Activated T-cell treated with anti-CD3 and anti-CD28 coated beads, Interleukin-2, amount 50 U/mL, for 24 hours (primary cell): ENCODE results near the gene RXRA.
A peak's percentile ranks its signal among the peaks of the same experiment; 100 is the strongest.

Experiments
- DNase-seq: peaks from one replicate; pipeline ENCODE4 v3.0.0-alpha.2; 2020
- H3K27ac Mint-ChIP-seq: 2 replicates; pipeline ENCODE4 v1.8.0; 2020; ENCODE audit warnings: mild to moderate bottlenecking, mixed read lengths
- H3K27me3 Mint-ChIP-seq: 2 replicates; pipeline ENCODE4 v1.8.0; 2020; ENCODE audit warnings: mixed read lengths
- H3K36me3 Mint-ChIP-seq: 2 replicates; pipeline ENCODE4 v1.8.0; 2020; ENCODE audit warnings: low read depth, mixed read lengths
- H3K4me1 Mint-ChIP-seq: 2 replicates; pipeline ENCODE4 v1.8.0; 2020; ENCODE audit warnings: low read depth, mixed read lengths
- H3K4me3 Mint-ChIP-seq: 2 replicates; pipeline ENCODE4 v1.8.0; 2020; ENCODE audit warnings: mild to moderate bottlenecking, moderate library complexity, mixed read lengths
- H3K9me3 Mint-ChIP-seq: 2 replicates; pipeline ENCODE4 v1.8.0; 2020; ENCODE audit warnings: mixed read lengths

Gene RXRA

GRCh38 chr9:134468358-134468757 lies 142.1 kb downstream of the RXRA start:
- DNase-seq, result no peak
- no peaks in the 10 kb centered on the region for H3K27me3 Mint-ChIP-seq
- no peak overlapping the region for H3K27ac Mint-ChIP-seq
- no peaks in the 10 kb centered on the region for H3K4me1 Mint-ChIP-seq
- H3K9me3 Mint-ChIP-seq, result no peaks in the 10 kb centered on the region
- H3K4me3 Mint-ChIP-seq, result no peak overlapping the region
- no peaks in the 10 kb centered on the region for H3K36me3 Mint-ChIP-seq

GRCh38 chr9:134469041-134469875 lies 143.0 kb downstream of the RXRA start:
- no peaks in the 10 kb centered on the region for H3K36me3 Mint-ChIP-seq
- DNase-seq, result no peak
- no peaks in the 10 kb centered on the region for H3K9me3 Mint-ChIP-seq
- no peak overlapping the region for H3K4me3 Mint-ChIP-seq
- H3K27me3 Mint-ChIP-seq, result no peaks in the 10 kb centered on the region
- no peak overlapping the region for H3K27ac Mint-ChIP-seq
- H3K4me1 Mint-ChIP-seq, result no peaks in the 10 kb centered on the region

GRCh38 chr9:134472256-134472655 lies 146.0 kb downstream of the RXRA start:
- no peak overlapping the region for H3K4me3 Mint-ChIP-seq
- H3K36me3 Mint-ChIP-seq, result no peaks in the 10 kb centered on the region
- H3K27ac Mint-ChIP-seq, result no peak overlapping the region
- no peaks in the 10 kb centered on the region for H3K27me3 Mint-ChIP-seq
- DNase-seq, result no peak
- peaks cover 5% of the 10 kb centered on the region for H3K4me1 Mint-ChIP-seq
- H3K9me3 Mint-ChIP-seq, result no peaks in the 10 kb centered on the region

DNA sequence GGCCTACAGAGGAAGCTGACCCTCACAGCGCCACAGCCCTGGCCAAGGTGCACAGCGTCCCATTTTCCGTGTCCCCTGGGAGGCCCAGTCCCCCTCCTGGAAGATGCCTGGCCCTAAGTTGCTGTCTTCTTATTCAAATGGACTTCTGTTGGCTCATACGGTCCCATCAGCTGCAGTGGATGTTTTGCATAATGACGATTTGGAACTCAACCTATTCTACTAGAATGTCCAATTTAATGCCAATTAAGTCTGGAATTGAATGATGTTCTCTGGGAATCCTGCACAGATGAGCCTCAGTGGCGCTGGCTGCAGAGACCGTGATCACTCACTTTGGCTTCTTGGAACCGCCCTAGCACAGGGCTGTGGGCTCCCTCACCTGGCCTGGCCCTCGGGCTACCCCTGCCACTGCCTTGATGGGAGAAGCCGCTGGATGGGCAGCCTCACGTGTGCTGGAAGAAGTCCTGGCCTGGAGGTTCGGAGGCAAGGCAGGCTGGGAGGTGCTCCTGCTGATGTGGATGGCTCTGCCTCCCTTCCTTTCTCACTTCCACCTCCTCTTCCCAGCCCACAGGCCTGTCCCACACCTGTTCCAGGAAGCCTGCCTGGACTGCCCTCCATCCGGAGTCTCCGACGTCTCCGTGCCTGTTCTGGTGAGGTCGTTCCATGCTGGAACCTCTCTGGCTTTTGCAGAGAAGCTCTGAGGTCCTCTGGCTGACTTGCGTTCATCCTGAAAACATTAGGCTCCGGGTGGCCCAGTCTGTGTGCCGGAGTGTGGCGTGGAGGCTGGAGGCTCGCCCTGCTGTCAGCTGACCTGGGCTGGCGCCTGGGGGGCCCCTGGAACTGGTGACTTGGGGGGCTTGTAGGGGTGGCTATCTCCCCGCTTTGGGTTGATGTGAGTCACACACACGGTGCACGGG lies 147.1 kb downstream of the RXRA start:
- peaks cover 5% of the 10 kb centered on the region for H3K4me1 Mint-ChIP-seq
- no peak overlapping the region for H3K4me3 Mint-ChIP-seq
- H3K27ac Mint-ChIP-seq, result no peak overlapping the region

DNA sequence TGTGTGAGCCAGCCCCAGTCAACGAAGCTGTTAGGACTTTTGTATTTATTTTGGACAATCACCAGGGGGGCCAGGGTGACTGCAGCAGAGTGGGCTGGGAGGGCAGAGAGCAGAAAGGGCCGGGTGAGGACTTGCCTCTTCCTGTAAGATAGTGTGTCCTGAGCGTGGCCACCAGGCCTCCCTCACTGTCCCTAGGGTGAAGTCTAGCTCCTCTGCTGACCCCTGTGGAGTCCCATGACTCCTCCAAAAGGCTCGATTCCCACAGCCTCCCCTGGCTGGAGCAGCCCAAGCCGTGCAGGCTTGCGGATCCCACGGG lies 147.8 kb downstream of the RXRA start:
- no peak for DNase-seq
- Mint-ChIP-seq H3K9me3 (no peaks in the 10 kb centered on the region), H3K4me1 (peaks cover 5% of the 10 kb centered on the region), H3K27ac (no peak overlapping the region), H3K27me3 (no peaks in the 10 kb centered on the region), H3K36me3 (no peaks in the 10 kb centered on the region), H3K4me3 (no peak overlapping the region)

More for the DNA sequence above, 147.1 kb downstream of the RXRA start:
- Mint-ChIP-seq H3K36me3 (no peaks in the 10 kb centered on the region), H3K27me3 (no peaks in the 10 kb centered on the region), H3K9me3 (no peaks in the 10 kb centered on the region)
- DNase-seq, result no peak

GRCh38 chr9:134475011-134475790 lies 148.9 kb downstream of the RXRA start:
- no peak overlapping the region for H3K4me3 Mint-ChIP-seq
- no peaks in the 10 kb centered on the region for H3K27me3 Mint-ChIP-seq
- H3K9me3 Mint-ChIP-seq, result no peaks in the 10 kb centered on the region
- DNase-seq, result peak; percentile 59
- H3K36me3 Mint-ChIP-seq, result no peaks in the 10 kb centered on the region
- peaks cover 5% of the 10 kb centered on the region for H3K4me1 Mint-ChIP-seq
- peak overlapping the region; percentile 68 for H3K27ac Mint-ChIP-seq

GRCh38 chr9:134476272-134476941 lies 150.2 kb downstream of the RXRA start:
- H3K4me3 Mint-ChIP-seq, result no peak overlapping the region
- H3K4me1 Mint-ChIP-seq, result peaks cover 5% of the 10 kb centered on the region
- H3K27ac Mint-ChIP-seq, result peak overlapping the region; percentile 47
- no peaks in the 10 kb centered on the region for H3K36me3 Mint-ChIP-seq
- no peaks in the 10 kb centered on the region for H3K27me3 Mint-ChIP-seq
- no peaks in the 10 kb centered on the region for H3K9me3 Mint-ChIP-seq
- DNase-seq, result no peak

- H3K4me1 Mint-ChIP-seq, result peaks cover 5% of the 10 kb centered on the region
- H3K27me3 Mint-ChIP-seq, result no peaks in the 10 kb centered on the region
- no peaks in the 10 kb centered on the region for H3K9me3 Mint-ChIP-seq
- H3K4me3 Mint-ChIP-seq, result no peak overlapping the region
- no peak overlapping the region for H3K27ac Mint-ChIP-seq
- DNase-seq, result no peak
- no peaks in the 10 kb centered on the region for H3K36me3 Mint-ChIP-seq
Observed at GRCh38 chr9:134476942-134477335, 150.7 kb downstream of the RXRA start.

DNA sequence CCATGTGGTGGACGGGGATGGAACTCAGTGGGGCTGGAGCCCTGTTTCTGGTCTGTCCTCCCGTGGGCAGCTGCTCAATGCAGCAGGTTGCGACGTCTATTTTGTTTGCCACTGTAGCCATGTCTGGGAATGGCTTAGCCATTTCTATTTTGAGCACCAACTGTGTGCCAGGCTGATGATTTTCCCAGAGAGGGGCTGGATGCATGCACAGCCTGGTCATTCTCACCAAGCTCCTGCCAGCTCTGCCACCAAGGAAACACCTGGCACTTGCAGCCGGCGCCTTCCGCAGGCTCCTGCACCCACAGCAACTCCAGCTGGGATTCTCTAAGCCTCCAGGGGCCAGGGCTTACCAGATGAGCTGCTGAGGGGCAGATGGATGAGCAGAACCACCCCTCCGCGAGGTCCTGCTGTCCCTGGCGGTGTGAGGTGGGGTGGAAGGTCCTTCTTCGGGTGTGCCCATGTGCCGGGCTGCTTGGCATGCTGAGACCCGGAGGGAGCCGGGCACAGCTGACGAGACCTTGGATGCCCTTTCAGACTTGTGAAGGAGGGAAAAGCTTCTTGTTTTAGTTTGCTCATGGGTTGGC lies 151.2 kb downstream of the RXRA start:
- Mint-ChIP-seq H3K9me3 (no peaks in the 10 kb centered on the region), H3K27ac (no peak overlapping the region), H3K36me3 (no peaks in the 10 kb centered on the region), H3K4me1 (peaks cover 5% of the 10 kb centered on the region), H3K27me3 (no peaks in the 10 kb centered on the region), H3K4me3 (no peak overlapping the region)
- no peak for DNase-seq

- peaks cover 5% of the 10 kb centered on the region for H3K4me1 Mint-ChIP-seq
- DNase-seq, result no peak
- no peaks in the 10 kb centered on the region for H3K27me3 Mint-ChIP-seq
- H3K36me3 Mint-ChIP-seq, result no peaks in the 10 kb centered on the region
- no peaks in the 10 kb centered on the region for H3K9me3 Mint-ChIP-seq
- H3K27ac Mint-ChIP-seq, result no peak overlapping the region
- H3K4me3 Mint-ChIP-seq, result no peak overlapping the region
Observed at GRCh38 chr9:134477927-134478326, 151.7 kb downstream of the RXRA start.

- Mint-ChIP-seq H3K9me3 (no peaks in the 10 kb centered on the region), H3K4me1 (no peaks in the 10 kb centered on the region), H3K4me3 (no peak overlapping the region), H3K36me3 (no peaks in the 10 kb centered on the region), H3K27ac (no peak overlapping the region), H3K27me3 (no peaks in the 10 kb centered on the region)
- DNase-seq, result no peak
Observed at GRCh38 chr9:134481762-134482161, 155.5 kb downstream of the RXRA start.

DNA sequence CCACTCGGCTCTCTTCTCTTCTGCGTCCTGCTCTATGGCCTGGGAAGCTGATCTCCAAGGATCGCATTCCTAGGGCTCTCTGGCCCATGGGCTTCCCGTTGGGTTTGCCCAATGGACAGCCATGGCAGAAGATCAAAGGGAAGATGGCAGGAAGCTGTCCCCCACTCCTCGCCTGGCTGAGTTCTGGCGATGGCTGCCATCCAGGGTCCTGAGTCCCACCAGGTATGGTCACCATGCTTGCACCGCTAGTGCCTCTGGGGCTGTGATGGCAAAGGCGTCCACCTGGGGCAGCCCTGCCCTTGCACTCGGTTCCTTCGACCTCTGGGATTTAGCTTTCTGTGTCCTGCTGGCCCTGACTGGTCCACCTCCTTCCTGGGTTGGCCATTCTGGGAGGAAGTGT lies 156.0 kb downstream of the RXRA start:
- no peaks in the 10 kb centered on the region for H3K4me1 Mint-ChIP-seq
- no peaks in the 10 kb centered on the region for H3K9me3 Mint-ChIP-seq
- no peaks in the 10 kb centered on the region for H3K36me3 Mint-ChIP-seq

DNA sequence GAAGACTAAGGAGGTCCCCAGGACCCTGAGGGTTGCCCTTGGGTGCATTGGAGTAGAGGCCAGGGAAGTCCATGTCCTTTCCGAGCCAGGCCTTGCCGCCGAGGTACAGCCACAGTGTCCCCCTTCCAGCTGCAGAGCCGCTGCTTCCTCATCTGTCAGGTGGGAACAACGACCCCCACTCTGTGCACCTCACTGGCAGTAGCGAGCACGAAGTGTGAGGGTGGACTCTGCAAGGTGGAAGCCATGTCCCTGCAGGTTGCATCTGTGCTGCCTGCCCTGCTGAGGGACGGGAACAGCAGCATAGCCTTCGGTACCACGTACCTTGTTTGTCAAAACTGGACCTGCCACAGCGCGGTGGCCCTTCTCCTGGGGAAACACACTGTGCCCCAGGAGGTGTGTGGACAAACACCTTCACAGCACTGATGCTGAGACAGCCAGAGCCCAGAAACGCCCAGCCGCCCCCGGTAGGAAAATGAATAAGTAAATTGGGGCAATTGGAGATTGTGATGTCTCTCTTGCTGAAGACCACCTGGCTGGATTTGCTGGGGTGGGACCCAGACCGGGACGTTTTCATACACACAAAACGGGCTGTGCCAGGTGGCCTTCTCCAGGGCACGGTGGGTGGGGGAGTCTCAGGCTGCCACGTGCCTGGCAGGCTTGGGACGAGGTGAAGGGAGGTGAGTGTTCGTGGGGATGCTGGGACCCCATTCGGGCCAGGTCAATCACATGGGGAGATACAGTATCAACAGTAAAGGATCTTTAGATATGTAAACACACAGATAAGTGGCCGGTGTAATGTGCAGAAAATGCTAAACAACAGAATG lies 157.3 kb downstream of the RXRA start:
- Mint-ChIP-seq H3K4me3 (no peak overlapping the region), H3K36me3 (no peaks in the 10 kb centered on the region), H3K27me3 (no peaks in the 10 kb centered on the region), H3K27ac (no peak overlapping the region), H3K9me3 (no peaks in the 10 kb centered on the region), H3K4me1 (no peaks in the 10 kb centered on the region)
- DNase-seq, result no peak

More for the DNA sequence above, 156.0 kb downstream of the RXRA start:
- Mint-ChIP-seq H3K27me3 (no peaks in the 10 kb centered on the region), H3K27ac (no peak overlapping the region), H3K4me3 (no peak overlapping the region)
- DNase-seq, result no peak
